HG02678 (cell line): Measurements from ENCODE around the gene ANGPTL2.

ENCODE experiments used
- ATAC-seq: cut with Tn5 transposase; IDR thresholded peaks from one replicate; pipeline ENCODE4 v1.9.1; 2021; ENCODE audit warnings: mild to moderate bottlenecking, moderate library complexity; ENCODE audit not compliant: unreplicated experiment

ANGPTL2 gene

DNA sequence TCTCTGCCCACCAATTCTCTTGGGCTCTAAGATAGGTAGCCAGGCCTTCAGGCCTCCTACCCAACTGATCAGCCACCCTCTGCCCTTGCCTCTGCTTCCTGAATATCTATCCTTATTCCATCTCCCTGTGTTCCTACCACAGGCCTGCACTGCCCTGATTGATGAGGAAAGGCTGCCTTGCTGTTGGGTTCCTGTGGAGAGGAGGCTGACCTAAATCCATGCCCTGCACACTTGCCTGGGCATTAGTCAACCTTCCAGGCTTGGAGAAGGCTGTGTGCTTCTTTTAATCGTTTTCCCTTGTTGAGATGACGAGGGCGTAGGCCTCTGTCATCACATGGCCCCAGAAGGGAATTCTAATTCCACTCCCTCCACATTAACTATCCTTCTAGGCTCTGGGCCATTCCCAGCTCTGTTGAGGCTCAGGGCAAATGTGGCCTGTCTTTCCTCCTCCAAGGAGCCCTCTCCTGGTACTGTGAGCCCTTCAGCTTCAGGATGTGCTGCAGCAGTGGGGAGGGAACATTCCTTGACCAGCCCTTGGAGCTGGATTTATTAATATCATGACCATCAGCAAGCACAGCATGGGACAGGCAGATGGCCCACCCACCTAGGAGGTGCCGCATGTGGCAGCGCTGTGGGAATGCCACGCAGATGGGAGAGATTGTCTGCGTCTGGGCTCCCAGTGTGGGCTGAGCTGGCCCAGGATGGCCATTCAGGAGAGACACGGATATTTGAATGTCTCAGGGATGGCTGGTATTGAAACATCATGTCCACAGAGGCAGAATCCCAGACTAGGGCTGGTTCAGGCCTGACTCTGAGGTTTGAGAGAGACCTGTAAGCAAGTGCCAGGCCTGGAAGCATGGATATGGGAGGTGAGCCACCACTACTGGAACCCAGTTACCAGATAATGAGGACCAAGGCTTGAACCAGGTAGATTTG lies 40.9 kb downstream of the ANGPTL2 start:
- ATAC-seq = no peak

DNA sequence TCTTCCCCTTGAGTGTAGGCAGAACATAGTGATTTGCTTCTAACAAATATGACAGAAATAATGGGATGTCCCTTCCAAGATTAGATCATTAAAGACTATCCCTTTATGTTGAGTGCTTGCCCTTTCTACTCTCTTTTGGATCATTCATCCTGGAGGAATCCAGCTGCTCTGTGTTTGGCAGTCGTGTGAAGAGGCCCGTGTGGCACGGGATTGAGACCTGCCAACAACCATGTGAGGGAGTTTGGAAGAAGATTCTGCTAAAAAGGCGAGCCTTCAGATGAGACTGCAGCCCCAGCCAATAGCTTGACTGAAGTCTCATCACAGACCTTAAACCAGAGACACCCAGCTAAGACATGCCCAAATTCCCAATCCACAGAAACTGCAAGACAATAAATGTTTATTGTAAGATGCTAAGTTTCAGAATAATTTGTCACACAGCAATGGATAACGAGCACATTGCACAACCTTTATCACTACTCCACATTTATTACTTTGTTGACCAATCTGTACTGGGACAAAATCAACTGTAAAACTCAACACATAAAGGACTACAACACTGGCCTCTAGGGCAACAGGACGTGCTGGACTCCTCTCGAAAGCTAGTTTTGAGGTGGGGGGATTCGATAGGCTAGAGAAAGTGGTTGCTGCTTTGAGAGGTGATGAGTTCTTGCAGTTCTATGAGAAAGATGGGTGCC lies 42.8 kb downstream of the ANGPTL2 start:
- no peak for ATAC-seq

DNA sequence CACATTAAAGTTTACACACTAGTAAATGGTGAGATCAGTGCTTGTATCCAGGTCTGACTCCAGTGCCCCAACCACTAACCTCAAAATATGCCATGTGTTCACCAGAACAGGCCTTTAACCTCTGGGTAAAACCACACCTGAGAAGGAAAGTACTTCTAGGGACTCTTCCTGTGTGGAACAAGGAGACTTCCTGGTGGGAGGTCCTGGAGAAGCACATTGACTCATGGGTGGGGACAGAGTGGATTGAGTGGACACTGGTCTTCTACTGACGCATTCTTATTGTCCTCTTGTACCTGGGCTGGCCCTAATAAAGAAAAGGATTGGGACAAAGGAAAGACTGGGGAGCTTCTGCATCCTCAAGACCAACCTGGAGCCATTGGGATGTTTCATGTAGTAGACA lies 43.4 kb downstream of the ANGPTL2 start:
- no peak for ATAC-seq

DNA sequence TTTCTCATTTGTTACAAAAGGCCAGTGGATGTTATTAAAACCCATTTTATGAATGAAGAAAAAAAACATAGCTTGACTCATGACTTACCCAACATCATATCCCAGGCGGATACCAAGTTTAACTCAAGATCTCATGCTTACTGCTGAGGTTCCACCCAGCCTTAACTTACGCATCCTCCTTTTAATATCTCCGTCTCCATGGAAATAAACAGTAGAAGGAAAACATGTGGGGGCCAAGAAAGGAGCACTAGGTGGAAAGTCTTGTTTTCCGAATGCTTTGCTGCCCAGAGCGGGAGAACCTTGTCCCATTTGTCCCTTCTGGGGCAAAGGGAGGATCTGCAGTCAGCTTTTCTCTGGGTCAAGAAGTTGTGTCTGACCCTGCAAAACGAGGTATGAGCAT lies 44.1 kb downstream of the ANGPTL2 start:
- ATAC-seq = no peak

DNA sequence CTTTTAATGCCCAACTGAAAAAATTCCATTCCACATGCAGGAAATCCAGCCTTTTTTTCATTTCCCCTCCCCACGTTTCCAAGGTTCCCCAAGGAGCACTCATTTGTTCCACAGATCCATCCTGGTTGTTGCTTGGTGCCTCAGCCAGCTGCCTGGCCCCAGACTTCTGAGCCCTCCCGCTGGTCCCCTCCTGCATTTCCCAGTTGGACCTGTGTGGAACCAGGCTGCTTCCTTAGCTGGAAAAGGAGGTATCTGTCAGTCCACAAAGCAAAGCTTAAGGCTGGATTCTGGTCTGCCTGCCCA lies 44.8 kb downstream of the ANGPTL2 start:
- no peak for ATAC-seq

DNA sequence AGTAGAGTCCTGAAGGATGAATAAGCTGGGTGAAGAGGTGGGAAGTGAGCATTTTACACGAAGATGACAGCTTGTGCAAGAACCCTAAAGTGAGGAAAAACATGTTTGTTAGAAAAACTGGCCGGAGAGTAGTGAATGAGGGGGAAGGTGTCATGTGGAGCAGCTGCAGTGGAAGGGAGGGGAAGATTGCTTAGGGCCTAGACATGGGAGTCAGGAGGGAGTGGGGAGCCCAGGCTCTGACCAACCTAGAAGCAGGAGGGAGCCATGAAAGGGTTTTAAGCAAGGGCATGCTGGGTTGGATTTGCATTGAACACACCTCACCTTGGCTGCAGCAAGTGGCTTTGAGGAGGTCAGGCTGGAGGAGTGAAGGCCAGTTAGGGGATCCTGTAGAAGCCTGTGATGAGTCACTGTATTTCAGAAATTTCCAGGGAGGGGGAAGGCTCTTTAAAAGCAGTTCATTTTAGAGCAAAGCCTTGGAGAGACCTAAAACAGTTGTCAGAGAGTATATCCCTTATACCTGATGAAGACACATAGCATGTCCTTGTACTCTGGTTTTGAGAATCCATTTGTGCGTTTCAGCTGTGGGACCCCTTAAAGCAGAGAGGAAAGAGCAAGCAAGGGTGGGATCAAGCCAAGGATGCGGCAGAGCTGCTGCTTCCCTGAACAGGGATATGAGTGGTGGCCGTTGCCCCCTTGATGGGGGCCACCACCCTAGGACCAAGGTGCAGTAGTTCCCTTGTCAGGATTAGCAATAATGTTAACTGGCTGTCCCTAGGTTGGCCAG lies 45.4 kb downstream of the ANGPTL2 start:
- no peak for ATAC-seq

DNA sequence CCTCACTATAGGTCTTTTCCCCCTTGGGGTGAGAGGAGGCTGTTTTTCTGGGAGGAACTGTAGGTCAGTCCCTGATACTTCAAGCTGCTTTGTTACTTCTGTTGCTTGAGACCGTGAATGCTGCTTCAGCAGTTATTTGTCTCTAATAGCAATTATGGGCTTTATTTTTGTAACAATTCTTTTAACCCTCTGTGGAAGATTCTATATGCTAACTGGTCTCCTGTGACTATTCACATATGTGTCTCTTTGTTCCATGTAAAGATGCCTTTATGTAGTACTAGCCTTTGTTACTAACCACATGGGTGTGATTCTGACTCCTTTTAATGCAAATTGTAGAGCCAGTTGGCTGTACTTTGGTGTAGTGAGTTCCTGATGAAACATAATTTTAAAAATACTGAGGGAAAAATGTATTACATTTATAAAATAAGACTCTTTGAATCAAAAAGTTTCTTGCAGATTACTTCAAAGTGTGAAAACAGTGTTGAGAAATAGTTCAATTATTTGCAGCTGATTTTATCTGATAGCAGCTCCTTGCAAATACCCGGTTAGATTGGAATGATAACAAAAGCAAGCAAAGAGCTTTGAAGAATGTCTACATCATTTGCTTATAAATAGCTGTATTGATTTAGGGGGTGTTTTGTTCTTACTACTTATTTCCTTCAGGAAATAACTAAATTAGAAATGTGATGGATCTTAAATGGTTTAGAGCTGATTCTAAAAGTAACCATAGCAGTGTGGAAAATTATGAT lies 46.6 kb downstream of the ANGPTL2 start:
- no peak for ATAC-seq

DNA sequence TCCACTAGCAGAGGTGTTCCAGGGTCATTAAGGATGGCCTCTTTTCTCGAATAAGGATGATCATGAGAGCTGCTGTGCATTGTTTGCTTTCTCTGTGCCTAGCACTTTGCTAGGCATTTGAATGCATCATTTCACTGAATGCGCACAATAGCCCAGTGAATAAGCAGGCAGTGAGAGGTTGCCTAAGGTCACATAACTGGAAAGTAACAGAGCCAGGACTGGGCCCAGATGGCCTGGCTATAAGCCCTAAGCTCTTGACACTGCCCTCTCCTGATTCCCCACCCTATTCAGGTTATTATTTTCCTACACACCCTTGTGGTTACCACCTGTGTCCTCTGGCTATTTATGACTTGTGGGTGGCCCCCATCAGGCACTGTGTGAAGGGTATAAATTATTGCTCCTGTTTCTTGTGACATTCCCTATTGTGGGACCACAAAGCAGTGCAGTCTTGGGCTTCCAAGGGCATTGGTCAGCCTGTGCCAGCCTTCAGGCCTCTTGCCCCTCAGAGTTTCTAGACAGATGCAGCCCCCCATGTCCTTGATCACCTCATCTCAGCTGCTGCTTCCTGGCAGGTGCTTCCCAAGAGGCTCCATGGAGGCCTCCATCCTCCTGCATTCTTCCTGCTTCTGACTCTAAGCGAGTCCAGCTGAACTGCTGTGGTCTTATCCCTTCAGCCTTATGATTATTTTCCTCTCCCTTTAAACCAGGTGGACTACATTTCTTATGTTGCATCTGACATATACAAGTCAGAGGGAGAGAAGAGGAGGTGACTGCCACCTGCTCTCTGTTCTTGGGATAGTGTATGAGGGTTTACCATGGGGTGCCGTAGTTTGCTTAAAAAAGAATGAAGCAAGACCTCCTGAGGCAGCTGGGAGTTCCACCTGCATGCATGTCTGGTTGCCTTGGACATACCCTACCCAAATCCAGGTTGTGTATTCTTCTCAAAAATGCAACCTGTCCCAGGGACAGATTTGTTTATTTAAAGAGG lies 47.6 kb downstream of the ANGPTL2 start:
- no peak for ATAC-seq

DNA sequence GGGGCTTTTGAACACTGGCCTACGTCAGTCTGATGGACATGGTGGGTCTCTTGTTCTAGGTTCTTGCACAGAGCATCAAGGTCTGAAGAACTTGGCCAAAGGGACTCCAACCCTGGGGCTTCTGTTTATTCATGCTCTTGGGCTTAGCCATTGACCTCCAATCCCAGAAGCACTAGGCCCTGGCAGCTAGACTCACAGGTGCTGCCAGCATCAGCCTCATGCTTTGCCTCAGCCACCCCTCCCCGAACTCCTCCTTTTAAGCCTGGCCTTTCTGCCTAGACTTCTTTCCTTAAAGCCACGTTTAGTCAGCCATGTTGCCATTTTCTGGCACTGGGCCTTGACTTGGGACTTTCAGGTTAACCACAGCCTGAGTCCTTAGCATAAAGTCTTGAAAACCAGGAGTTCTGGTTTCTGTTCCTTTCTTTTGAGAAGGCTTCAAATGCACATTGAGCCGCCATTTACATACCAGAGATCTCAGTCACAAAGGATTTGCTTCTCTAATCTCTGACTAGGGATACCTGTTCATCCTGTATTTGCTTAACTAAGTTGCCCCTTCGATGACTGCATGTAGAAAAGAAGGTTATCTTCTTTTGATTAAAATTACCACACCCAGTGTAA lies 54.7 kb downstream of the ANGPTL2 start:
- no peak for ATAC-seq

DNA sequence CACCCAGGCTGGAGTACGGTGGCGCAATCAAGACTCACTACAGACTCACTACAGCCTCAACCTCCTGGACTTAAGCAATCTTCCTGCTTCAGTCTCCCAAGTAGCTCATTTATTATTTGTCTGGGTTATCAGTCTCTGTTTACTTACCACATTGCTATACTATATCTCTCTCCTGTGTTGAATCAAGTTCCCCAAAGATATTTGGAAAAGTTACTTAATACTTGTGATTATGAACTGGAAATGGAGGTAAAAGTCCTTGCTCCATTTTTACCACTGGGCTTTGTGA lies 55.6 kb downstream of the ANGPTL2 start:
- ATAC-seq = no peak

DNA sequence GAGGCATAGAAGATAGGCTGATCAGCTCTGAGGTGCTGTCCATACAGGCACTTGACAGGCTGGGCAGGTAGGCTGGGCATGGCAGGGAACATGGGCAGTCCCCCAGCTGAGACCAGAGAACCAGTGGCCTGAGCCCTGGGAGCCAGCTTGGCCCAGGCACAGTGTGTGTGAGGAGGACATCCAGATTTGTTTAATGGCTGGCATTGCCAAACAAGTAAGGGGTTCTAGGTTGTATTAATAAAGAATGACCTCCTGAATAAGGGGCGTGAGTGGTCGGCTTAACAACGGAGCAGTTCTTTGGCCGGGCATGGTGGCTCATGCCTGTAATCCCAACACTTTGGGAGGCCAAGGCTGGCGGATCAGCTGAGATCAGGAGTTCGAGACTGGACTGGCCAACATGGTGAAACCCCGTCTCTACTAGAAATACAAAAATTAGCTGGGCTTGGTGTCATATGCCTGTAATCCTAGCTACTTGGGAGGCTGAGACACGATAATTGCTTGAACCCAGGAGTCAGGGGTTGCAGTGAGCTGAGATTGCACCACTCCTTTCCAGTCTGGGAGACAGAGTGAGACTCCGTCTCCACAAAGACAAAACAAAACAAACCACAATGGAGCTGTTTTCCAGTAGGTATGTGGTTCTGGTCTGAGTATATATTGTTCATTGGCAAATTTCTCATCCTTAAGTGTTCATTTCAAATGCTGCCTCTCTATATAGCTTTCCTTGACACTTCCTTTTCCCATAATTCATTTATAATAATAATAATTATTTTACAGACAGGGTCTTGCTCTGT lies 56.2 kb downstream of the ANGPTL2 start:
- no peak for ATAC-seq

DNA sequence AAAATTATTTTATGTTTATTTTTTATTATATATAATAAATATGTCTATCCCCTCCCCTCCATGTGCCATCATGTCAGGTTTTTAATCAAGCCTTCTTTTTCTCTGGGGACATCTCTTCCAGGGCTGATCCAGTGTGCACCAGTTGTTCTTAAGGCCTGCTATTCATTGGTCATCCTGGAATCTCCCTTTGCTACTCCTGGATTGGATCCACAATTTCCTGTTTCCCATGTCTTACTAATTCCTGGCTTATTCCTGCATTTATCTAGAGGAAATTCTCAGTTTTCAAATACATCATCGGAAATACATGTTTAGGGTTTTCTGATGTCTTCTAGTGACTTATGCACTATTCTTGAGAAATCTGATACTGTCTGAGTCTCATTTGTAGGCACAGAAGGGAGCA lies 56.8 kb downstream of the ANGPTL2 start:
- no peak for ATAC-seq

DNA sequence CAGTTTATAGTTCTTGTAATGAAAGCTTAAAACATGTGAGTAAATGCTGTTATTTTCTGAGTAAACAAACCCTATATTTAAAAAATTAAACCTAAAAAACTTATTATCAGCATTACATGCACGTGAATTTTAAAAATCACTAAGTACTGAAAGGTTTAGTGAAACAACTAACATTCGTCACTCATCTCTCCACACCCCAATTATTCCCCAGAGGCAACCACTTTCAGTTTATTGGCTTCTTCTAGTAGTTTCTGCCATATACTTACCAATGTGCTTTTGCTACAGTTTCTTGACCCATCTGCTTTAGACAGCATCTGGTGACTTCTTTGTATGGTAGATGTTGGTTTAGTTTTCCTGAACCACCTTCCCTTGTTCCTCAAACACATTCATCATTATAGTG lies 58.1 kb downstream of the ANGPTL2 start:
- ATAC-seq = no peak

DNA sequence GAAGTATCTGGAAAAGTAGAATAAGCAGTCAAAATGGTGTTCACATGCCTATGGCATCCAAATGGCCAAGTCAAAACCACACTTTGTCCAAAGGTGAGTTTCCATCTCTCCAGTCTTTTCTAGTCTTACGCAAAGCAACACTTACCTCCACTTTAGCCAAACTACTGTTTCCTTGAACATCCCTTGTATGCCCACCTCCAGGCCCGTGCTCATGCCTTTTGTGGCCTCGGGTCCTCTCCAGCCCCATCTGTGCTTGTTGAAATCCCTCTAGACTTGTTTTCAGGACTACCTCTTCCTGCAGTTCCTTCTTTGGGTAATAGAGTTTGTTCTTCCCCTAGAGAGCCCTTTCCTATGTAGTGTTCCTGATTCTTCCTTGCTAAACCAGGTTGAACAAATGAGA lies 61.0 kb downstream of the ANGPTL2 start:
- ATAC-seq = no peak

DNA sequence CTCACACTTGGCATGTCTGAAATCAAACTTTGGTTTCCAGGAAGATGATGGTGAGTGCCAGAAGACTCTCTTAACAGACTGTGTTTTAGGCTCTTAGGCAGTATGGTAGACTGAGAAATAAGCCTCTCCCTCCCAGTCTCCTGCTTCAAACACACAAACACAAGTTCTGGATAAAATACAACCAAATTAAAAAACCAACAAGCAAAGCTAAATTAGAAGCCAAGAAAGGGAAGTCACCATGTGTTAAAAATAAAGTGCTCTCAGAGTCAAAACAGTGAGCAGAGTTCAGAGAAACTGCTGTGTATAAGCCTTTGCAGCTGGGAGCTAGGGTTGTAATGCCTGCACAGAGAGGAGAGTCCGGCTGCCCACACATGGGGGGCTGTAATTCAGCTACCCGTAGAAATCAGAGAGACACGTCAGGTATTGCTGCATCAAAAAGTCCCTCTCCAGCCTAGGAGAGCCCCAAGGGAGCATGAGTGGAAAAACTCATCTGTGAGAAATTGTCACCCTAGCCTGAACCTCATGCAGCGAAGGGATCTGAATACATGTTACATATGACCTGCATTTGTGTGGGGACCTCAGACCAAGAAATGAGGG lies 62.6 kb downstream of the ANGPTL2 start:
- no peak for ATAC-seq

DNA sequence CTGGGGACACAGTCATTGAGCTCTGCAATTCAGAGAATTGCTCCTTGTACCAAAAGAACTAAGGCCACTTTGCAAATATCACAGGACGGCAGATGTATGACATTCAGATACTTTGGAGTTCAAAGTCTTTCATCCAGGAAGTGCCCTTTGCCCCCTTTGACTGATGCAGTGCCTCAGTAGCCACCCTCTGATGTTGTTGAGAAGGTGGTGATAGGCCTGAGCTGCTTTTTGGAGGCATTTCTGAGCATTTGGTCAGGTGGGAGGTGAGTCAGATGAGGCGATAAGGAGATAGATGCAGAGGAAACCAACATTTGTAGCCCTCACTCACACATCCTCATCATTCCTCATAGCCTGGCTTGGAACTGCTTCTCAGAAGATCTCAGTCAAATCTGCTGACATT lies 63.4 kb downstream of the ANGPTL2 start:
- no peak for ATAC-seq

DNA sequence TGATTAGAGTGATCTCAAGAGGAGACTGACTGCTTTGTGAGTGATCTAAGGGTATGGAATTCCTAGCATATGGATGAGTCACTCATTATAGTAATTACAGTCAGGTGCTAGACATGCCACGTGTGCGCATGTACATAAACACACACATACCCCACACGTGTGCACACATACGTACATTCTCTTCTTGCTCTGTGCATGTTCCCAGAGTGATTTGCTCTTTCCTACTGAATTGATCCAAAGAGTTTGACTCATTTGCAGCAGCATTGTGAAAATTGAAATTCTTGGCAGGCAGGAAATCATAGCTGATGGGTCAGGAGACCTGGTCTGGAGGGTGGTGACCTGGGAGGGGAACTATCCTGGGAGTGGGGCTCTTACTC lies 63.8 kb downstream of the ANGPTL2 start:
- ATAC-seq = no peak

DNA sequence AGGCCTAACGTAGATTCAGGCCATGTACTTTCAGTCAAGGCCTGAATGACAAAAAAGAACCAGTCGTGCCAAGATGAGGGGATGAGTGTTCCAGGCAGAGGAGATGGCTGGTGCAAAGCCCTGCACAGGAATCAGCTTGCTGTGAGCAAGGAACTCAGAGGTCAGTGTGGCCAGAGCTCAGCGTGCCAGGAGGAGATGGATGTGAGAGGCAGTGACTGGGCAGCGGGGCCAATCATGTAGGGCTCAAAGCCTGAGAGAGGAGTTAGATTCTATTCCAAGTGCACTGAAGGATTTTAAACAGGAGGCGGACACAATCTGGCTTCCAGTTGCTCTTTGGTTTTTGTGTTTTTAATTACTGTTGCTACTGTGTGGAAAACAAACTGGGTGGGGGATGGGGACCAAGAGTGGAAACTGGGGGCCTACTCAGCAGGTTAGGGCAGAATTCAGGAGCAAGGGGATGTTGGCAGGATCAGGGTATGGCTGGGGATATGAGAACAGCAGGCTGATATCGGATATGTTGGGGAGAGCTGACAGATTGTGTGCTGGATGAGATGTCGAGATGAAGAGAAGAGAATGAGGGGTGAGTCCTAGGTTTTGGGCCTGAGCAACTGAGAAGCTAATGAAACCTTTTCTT lies 64.3 kb downstream of the ANGPTL2 start:
- ATAC-seq = no peak
